Measurements from ENCODE around the gene CHST4. TPM values are rescaled to one million over a fixed set of nuclear protein-coding genes. Genes with fewer than 3 reads are reported as not detected.
A peak's percentile ranks its signal among the peaks of the same experiment; 100 is the strongest.
"Not testable (repeated sequence)": the region's sequence is repeated elsewhere in the genome, so short reads cannot be mapped to it uniquely, and the experiment has no call there.

CHST4 gene
- total RNA-seq, 1 donor from 2014 or later = under 0.01 TPM

- no peak for DNase-seq (ENCODE audit: low read depth)
- no peaks in the 10 kb centered on the region for H3K36me3 ChIP-seq (ENCODE audit: control insufficient read depth, insufficient read depth, low read length)
- FAIRE-seq = no peak
- H3K4me3 ChIP-seq (ENCODE audit: low read depth, low read length) = no peak overlapping the region
- H3K27me3 ChIP-seq (ENCODE audit: control insufficient read depth, insufficient read depth, low read length) = no peaks in the 10 kb centered on the region
- TF ChIP-seq CTCF (IDR thresholded peaks at IDR 0.05; ENCODE audit: insufficient read depth, low read length, severe bottlenecking) = no peak
Observed at GRCh38 chr16:71493213-71493612, 33.0 kb upstream of the CHST4 start.

GRCh38 chr16:71498031-71498430 is 28.2 kb upstream of the CHST4 start:
- FAIRE-seq (no peak), DNase-seq (ENCODE audit: low read depth) (no peak)
- no peak for TF ChIP-seq CTCF (IDR thresholded peaks at IDR 0.05; ENCODE audit: insufficient read depth, low read length, severe bottlenecking)
- Histone ChIP-seq H3K36me3 (ENCODE audit: control insufficient read depth, insufficient read depth, low read length) (no peaks in the 10 kb centered on the region), H3K4me3 (ENCODE audit: low read depth, low read length) (no peak overlapping the region), H3K27me3 (ENCODE audit: control insufficient read depth, insufficient read depth, low read length) (no peaks in the 10 kb centered on the region)

- peak; percentile 65 for TF ChIP-seq CTCF (IDR thresholded peaks at IDR 0.05; ENCODE audit: insufficient read depth, low read length, severe bottlenecking)
- no peak overlapping the region for H3K4me3 ChIP-seq (ENCODE audit: low read depth, low read length)
- H3K36me3 ChIP-seq (ENCODE audit: control insufficient read depth, insufficient read depth, low read length) = no peaks in the 10 kb centered on the region
- no peaks in the 10 kb centered on the region for H3K27me3 ChIP-seq (ENCODE audit: control insufficient read depth, insufficient read depth, low read length)
- DNase-seq (ENCODE audit: low read depth) (peak; percentile 59), FAIRE-seq (no peak)
Observed at GRCh38 chr16:71499775-71500364, 26.4 kb upstream of the CHST4 start.

GRCh38 chr16:71500964-71501363 is 25.3 kb upstream of the CHST4 start:
- Histone ChIP-seq H3K36me3 (ENCODE audit: control insufficient read depth, insufficient read depth, low read length) (no peaks in the 10 kb centered on the region), H3K27me3 (ENCODE audit: control insufficient read depth, insufficient read depth, low read length) (no peaks in the 10 kb centered on the region), H3K4me3 (ENCODE audit: low read depth, low read length) (no peak overlapping the region)
- DNase-seq (ENCODE audit: low read depth) (no peak), FAIRE-seq (no peak)
- no peak for TF ChIP-seq CTCF (IDR thresholded peaks at IDR 0.05; ENCODE audit: insufficient read depth, low read length, severe bottlenecking)

GRCh38 chr16:71501547-71501946 is 24.7 kb upstream of the CHST4 start:
- no peak for FAIRE-seq

GRCh38 chr16:71504051-71504450 is 22.2 kb upstream of the CHST4 start:
- not testable (repeated sequence) for H3K27me3 ChIP-seq (ENCODE audit: control insufficient read depth, insufficient read depth, low read length); DNase-seq (ENCODE audit: low read depth); H3K4me3 ChIP-seq (ENCODE audit: low read depth, low read length); FAIRE-seq; H3K36me3 ChIP-seq (ENCODE audit: control insufficient read depth, insufficient read depth, low read length)

More at GRCh38 chr16:71501547-71501946, 24.7 kb upstream of the CHST4 start:
- H3K4me3 ChIP-seq (ENCODE audit: low read depth, low read length) = no peak overlapping the region
- DNase-seq (ENCODE audit: low read depth) = no peak
- no peaks in the 10 kb centered on the region for H3K36me3 ChIP-seq (ENCODE audit: control insufficient read depth, insufficient read depth, low read length)
- H3K27me3 ChIP-seq (ENCODE audit: control insufficient read depth, insufficient read depth, low read length) = no peaks in the 10 kb centered on the region
- no peak for TF ChIP-seq CTCF (IDR thresholded peaks at IDR 0.05; ENCODE audit: insufficient read depth, low read length, severe bottlenecking)

Measured in bronchial epithelial cell (primary cell).